22Rv1 (cell line): ENCODE measurements around the gene CYP4F11.
"Not testable (repeated sequence)": the region's sequence is repeated elsewhere in the genome, so short reads cannot be mapped to it uniquely, and the experiment has no call there.

Experiments
- H3K27ac ChIP-seq: fragments of 450-650 bp; 2 replicates; pipeline ENCODE4 v1.5.1; 2017
- ZFX ChIP-seq: fragments of 450-650 bp; IDR thresholded peaks from 2 replicates; pipeline ENCODE4 v1.6.1; 2017; ENCODE audit warnings: antibody characterized with exemption, borderline replicate concordance
- TF ChIP-seq, protein P1 (sequence below): fragments of 450-650 bp; IDR thresholded peaks from 2 replicates; pipeline ENCODE4 v1.5.1; 2017; ENCODE audit warnings: mild to moderate bottlenecking

Gene CYP4F11

DNA sequence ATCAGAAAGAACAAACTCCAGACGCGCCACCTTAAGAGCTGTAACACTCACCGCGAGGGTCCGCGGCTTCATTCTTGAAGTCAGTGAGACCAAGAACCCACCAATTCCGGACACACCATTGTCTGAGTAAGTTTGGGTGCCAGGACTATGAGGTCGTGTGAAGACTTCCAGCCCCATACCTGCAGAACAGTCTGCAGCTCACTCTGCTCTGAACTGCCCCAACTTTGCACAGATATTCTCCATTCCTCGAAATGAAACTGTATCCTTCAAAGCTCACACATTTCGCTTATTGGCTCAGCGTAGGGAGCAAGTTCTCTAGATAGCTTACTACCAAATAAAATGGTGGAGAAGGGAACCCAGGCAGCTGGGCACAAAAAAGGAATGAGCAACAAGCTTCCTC, 33.8 kb downstream of the CYP4F11 start:
- H3K27ac ChIP-seq, result no peak overlapping the region
- TF ChIP-seq, protein P1, sequence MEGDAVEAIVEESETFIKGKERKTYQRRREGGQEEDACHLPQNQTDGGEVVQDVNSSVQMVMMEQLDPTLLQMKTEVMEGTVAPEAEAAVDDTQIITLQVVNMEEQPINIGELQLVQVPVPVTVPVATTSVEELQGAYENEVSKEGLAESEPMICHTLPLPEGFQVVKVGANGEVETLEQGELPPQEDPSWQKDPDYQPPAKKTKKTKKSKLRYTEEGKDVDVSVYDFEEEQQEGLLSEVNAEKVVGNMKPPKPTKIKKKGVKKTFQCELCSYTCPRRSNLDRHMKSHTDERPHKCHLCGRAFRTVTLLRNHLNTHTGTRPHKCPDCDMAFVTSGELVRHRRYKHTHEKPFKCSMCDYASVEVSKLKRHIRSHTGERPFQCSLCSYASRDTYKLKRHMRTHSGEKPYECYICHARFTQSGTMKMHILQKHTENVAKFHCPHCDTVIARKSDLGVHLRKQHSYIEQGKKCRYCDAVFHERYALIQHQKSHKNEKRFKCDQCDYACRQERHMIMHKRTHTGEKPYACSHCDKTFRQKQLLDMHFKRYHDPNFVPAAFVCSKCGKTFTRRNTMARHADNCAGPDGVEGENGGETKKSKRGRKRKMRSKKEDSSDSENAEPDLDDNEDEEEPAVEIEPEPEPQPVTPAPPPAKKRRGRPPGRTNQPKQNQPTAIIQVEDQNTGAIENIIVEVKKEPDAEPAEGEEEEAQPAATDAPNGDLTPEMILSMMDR, result no peak
- no peak for TF ChIP-seq ZFX

DNA sequence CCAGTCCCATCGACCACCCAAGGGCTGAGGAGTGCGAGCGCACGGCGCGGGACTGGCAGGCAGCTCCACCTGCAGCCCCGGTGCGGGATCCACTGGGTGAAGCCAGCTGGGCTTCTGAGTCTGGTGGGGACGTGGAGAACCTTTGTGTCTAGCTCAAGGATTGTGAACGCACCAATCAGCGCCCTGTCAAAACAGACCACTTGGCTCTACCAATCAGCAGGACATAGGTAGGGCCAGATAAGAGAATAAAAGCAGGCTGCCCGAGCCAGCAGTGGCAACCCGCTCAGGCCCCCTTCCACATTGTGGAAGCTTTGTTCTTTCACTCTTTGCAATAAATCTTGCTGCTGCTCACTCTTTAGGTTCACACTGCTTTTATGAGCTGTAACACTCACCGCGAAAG, 34.3 kb downstream of the CYP4F11 start:
- H3K27ac ChIP-seq, result not testable (repeated sequence)

DNA sequence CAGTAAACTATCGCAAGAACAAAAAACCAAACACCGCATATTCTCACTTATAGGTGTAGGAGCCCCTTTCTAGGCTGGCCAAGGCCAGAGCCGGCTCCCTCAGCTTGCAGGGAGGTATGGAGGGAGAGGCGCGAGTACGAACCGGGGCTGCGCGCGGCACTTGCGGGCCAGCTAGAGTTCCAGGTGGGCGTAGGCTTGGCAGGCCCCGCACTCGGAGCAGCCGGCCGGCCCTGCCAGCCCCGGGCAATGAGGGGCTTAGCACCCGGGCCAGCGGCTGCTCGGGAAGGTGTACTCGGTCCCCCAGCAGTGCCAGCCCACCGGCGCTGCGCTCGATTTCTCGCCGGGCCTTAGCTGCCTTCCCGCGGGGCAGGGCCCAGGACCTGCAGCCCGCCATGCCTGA, 34.8 kb downstream of the CYP4F11 start:
- not testable (repeated sequence) for H3K27ac ChIP-seq

DNA sequence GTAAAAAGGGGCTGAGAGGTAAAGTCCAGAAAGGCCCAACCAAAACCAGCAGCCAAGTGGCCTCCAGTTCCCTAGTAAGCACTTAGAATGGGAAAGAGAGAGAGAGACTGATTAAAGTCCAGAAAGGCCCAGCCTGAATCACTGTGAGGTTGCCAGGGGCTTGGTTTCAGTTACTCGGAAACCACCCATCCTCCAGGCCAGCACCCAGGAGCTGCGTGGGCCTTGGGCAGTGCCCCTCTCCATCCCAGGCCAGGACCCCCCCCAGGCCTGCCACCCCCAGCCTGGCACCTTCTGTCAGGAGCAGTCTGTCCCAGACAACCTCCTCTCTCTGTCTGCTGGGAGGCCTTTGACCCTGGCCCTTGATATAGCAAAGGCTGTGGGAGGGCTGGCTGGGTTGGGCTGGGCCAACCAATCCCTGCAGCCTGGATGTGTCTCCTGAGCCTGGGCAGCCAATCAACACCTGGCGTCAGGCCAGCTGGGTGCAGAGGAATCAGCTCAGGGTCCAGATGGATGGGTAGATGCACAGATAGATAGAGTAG, 36.5 kb downstream of the CYP4F11 start, which contains the start of gene CYP4F2:
CYP4F2 (minus strand) TSS at position 337 of the 539 bp plus-strand sequence. CDS start 463 bp downstream, outside the sequence.
- no peak for TF ChIP-seq ZFX
- TF ChIP-seq, protein P1, result no peak
- H3K27ac ChIP-seq, result no peak within 1 kb of the TSS

DNA sequence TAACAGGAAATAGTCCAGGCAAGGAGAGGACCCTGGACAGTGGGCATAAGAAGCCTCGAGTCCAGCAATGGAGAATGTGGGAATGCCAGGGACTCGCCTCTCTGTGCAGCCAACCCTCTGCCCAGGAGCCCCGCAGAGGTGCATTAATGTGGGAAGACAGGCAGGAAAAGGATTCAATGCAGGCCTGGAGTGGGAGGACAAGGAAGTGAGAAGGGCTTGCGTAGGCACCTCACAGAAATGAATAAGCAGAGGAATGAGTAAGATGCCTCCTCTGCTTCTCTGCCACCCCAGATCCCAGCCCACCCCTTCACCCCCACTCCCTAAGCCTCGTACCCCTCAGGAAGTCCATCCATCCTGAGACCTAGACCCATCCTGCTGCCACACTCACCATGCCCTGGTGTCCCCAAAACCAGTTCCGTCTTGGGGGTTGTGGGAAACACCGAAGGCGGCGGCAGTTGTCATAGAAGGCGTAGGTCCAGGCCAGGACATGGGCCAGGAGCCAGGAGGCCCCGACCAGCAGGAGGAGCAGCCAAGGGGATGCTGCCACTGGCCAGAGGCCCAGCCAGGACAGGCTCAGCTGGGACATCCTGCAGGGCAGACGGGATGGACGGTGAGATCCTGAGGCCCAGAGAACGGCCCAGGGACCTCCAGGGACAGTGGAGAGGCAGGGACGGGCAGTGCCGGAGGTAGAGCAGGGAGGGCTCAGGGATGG, 37.1 kb downstream of the CYP4F11 start:
- TF ChIP-seq, protein P1, result no peak
- no peak for TF ChIP-seq ZFX
- no peak overlapping the region for H3K27ac ChIP-seq

DNA sequence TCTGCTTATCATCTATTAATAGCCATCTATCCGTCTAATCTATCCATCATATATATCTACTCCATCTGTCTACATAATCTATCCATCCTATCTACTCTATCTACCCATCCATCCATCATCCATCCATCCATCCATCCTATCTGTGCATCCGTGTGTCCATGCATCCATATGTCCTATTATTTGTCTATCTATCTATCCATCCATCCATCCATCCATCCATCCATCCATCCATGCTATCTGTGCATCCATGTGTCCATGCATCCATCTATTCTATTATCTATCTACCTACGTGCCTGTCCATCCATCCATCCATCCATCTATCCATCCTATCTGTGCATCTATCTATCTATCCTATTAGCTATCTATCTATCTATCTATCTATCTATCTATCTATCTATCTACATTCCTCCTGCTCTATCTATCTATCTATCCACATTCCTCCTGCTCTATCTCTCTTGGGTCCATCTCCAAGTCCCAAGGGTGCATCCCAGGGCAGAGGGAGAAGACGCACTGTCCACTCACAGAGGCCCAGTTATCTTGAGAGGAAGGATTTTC, 38.4 kb downstream of the CYP4F11 start:
- TF ChIP-seq, protein P1, result no peak
- no peak for TF ChIP-seq ZFX
- no peak overlapping the region for H3K27ac ChIP-seq

DNA sequence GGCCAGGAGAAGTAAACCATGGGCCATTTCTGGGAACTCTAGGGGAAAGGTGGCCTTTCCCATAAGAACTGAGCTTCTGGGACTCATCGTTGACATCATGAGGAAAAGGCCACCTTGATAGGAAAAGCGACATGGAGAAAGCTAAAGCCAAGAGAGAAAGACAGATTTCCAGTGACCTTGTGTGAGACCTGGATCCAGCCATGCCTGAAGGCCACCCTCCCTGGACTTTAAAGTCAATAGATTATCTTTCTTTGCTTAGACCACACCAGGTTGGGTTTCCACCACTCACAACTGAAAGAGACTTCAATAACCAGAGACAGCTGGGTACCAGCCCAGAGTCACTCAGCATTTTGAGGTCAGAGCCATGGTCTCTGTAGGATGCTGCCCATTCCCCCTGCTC, 40.0 kb downstream of the CYP4F11 start:
- TF ChIP-seq ZFX, result no peak
- TF ChIP-seq, protein P1, result no peak
- H3K27ac ChIP-seq, result no peak overlapping the region

DNA sequence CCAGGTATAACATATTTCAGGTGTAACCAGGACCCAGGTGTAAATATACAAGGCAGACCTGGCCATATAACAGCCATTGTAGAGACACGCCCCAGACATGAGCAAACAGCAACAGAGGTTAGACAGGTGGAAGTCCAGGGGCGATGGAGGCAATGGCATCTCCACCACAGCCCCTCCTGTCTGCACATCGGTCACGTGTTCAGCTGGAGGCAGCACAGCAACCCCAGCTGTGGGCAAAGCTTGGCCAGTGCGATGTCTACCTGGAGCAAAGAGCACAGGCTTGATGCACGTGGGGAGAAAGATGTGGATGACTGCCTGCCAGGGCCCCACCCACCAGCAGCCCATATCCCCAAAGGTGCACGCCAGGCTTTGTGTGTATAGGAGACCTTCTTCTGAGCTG, 40.9 kb downstream of the CYP4F11 start:
- H3K27ac ChIP-seq, result no peak overlapping the region
- TF ChIP-seq ZFX, result no peak
- TF ChIP-seq, protein P1, result no peak
